ENCODE measurements around the gene CAV1. TPM values are rescaled to one million over a fixed set of nuclear protein-coding genes. Genes with fewer than 3 reads are reported as not detected.

Gene CAV1
- total and polyA plus RNA-seq, 5 donors from 2014 or later: 0.11 to 0.18 TPM; not detected in 3

- H3K4me3 Mint-ChIP-seq: no peak overlapping the region
- DNase-seq (no peak), ATAC-seq (ENCODE audit: low read depth in 2 of 2) (no peak)
- H3K27me3 Mint-ChIP-seq: peaks cover 9% of the 10 kb centered on the region
- Histone ChIP-seq H3K27ac (ENCODE audit: insufficient read depth, low read length, poor library complexity, severe bottlenecking) (no peak overlapping the region), H3K4me3 (ENCODE audit: low read depth, low read length) (no peak overlapping the region), H3K27me3 (ENCODE audit: control insufficient read depth, insufficient read depth, low read length) (peaks cover 2% of the 10 kb centered on the region), H3K36me3 (ENCODE audit: control insufficient read depth, insufficient read depth, low read length) (no peaks in the 10 kb centered on the region), H3K4me1 (ENCODE audit: control insufficient read depth, insufficient read depth, low read length, poor library complexity, severe bottlenecking) (no peaks in the 10 kb centered on the region), H3K9me3 (ENCODE audit: control insufficient read depth in 2 of 2, low read length in 2 of 2) (no peaks in the 10 kb centered on the region)
- H3K4me1 Mint-ChIP-seq: no peaks in the 10 kb centered on the region
- H3K36me3 Mint-ChIP-seq: no peaks in the 10 kb centered on the region
- no peaks in the 10 kb centered on the region for H3K9me3 Mint-ChIP-seq
- H3K27ac Mint-ChIP-seq: no peak overlapping the region
Observed at GRCh38 chr7:116545411-116545993, 20.7 kb downstream of the CAV1 start.

GRCh38 chr7:116546054-116546453 is 21.2 kb downstream of the CAV1 start:
- Histone ChIP-seq H3K4me3 (ENCODE audit: low read depth, low read length) (no peak overlapping the region), H3K36me3 (ENCODE audit: control insufficient read depth, insufficient read depth, low read length) (no peaks in the 10 kb centered on the region), H3K27ac (ENCODE audit: insufficient read depth, low read length, poor library complexity, severe bottlenecking) (no peak overlapping the region), H3K27me3 (ENCODE audit: control insufficient read depth, insufficient read depth, low read length) (peaks cover 2% of the 10 kb centered on the region), H3K9me3 (ENCODE audit: control insufficient read depth in 2 of 2, low read length in 2 of 2) (no peaks in the 10 kb centered on the region), H3K4me1 (ENCODE audit: control insufficient read depth, insufficient read depth, low read length, poor library complexity, severe bottlenecking) (no peaks in the 10 kb centered on the region)
- H3K4me1 Mint-ChIP-seq: no peaks in the 10 kb centered on the region
- peaks cover 9% of the 10 kb centered on the region for H3K27me3 Mint-ChIP-seq
- DNase-seq (no peak), ATAC-seq (ENCODE audit: low read depth in 2 of 2) (no peak)
- H3K9me3 Mint-ChIP-seq: no peaks in the 10 kb centered on the region
- H3K27ac Mint-ChIP-seq: no peak overlapping the region
- no peaks in the 10 kb centered on the region for H3K36me3 Mint-ChIP-seq
- no peak overlapping the region for H3K4me3 Mint-ChIP-seq

GRCh38 chr7:116546916-116547315 is 22.1 kb downstream of the CAV1 start:
- Histone ChIP-seq H3K4me1 (ENCODE audit: control insufficient read depth, insufficient read depth, low read length, poor library complexity, severe bottlenecking) (no peaks in the 10 kb centered on the region), H3K36me3 (ENCODE audit: control insufficient read depth, insufficient read depth, low read length) (no peaks in the 10 kb centered on the region), H3K9me3 (ENCODE audit: control insufficient read depth in 2 of 2, low read length in 2 of 2) (no peaks in the 10 kb centered on the region), H3K4me3 (ENCODE audit: low read depth, low read length) (no peak overlapping the region), H3K27me3 (ENCODE audit: control insufficient read depth, insufficient read depth, low read length) (peaks cover 2% of the 10 kb centered on the region), H3K27ac (ENCODE audit: insufficient read depth, low read length, poor library complexity, severe bottlenecking) (no peak overlapping the region)
- H3K27me3 Mint-ChIP-seq: peaks cover 9% of the 10 kb centered on the region
- no peak for ATAC-seq (ENCODE audit: low read depth in 2 of 2)
- no peaks in the 10 kb centered on the region for H3K36me3 Mint-ChIP-seq
- H3K9me3 Mint-ChIP-seq: no peaks in the 10 kb centered on the region
- H3K4me3 Mint-ChIP-seq: no peak overlapping the region
- no peaks in the 10 kb centered on the region for H3K4me1 Mint-ChIP-seq
- DNase-seq: no peak
- no peak overlapping the region for H3K27ac Mint-ChIP-seq

- no peak for DNase-seq
- no peak for ATAC-seq (ENCODE audit: low read depth in 2 of 2)
- H3K36me3 Mint-ChIP-seq: no peaks in the 10 kb centered on the region
- no peaks in the 10 kb centered on the region for H3K4me1 Mint-ChIP-seq
- Histone ChIP-seq H3K4me3 (ENCODE audit: low read depth, low read length) (no peak overlapping the region), H3K9me3 (ENCODE audit: control insufficient read depth in 2 of 2, low read length in 2 of 2) (no peaks in the 10 kb centered on the region), H3K27me3 (ENCODE audit: control insufficient read depth, insufficient read depth, low read length) (peaks cover 2% of the 10 kb centered on the region), H3K36me3 (ENCODE audit: control insufficient read depth, insufficient read depth, low read length) (no peaks in the 10 kb centered on the region), H3K4me1 (ENCODE audit: control insufficient read depth, insufficient read depth, low read length, poor library complexity, severe bottlenecking) (no peaks in the 10 kb centered on the region), H3K27ac (ENCODE audit: insufficient read depth, low read length, poor library complexity, severe bottlenecking) (no peak overlapping the region)
- peaks cover 0 to 1% (median 0%) of the 10 kb centered on the region in 7 donors for H3K9me3 Mint-ChIP-seq
- no peak overlapping the region for H3K4me3 Mint-ChIP-seq
- H3K27me3 Mint-ChIP-seq: peaks cover 10% of the 10 kb centered on the region
- no peak overlapping the region for H3K27ac Mint-ChIP-seq
Observed at GRCh38 chr7:116547347-116547746, 22.5 kb downstream of the CAV1 start.

GRCh38 chr7:116548506-116548905 is 23.7 kb downstream of the CAV1 start:
- ATAC-seq (ENCODE audit: low read depth in 2 of 2) (no peak), DNase-seq (no peak)
- Histone ChIP-seq H3K9me3 (ENCODE audit: control insufficient read depth in 2 of 2, low read length in 2 of 2) (no peaks in the 10 kb centered on the region), H3K27ac (ENCODE audit: insufficient read depth, low read length, poor library complexity, severe bottlenecking) (no peak overlapping the region), H3K36me3 (ENCODE audit: control insufficient read depth, insufficient read depth, low read length) (no peaks in the 10 kb centered on the region), H3K4me1 (ENCODE audit: control insufficient read depth, insufficient read depth, low read length, poor library complexity, severe bottlenecking) (no peaks in the 10 kb centered on the region), H3K27me3 (ENCODE audit: control insufficient read depth, insufficient read depth, low read length) (peaks cover 2% of the 10 kb centered on the region), H3K4me3 (ENCODE audit: low read depth, low read length) (no peak overlapping the region)
- Mint-ChIP-seq H3K27me3 (peaks cover 15% of the 10 kb centered on the region), H3K36me3 (no peaks in the 10 kb centered on the region), H3K4me3 (no peak overlapping the region), H3K4me1 (no peaks in the 10 kb centered on the region), H3K9me3 (peaks cover 0 to 1% (median 0%) of the 10 kb centered on the region in 7 donors), H3K27ac (no peak overlapping the region)

- no peaks in the 10 kb centered on the region for H3K36me3 Mint-ChIP-seq
- ATAC-seq (ENCODE audit: low read depth in 2 of 2): no peak
Observed at GRCh38 chr7:116549370-116549769, 24.5 kb downstream of the CAV1 start.

GRCh38 chr7:116551692-116552091 is 26.9 kb downstream of the CAV1 start:
- Histone ChIP-seq H3K4me1 (ENCODE audit: control insufficient read depth, insufficient read depth, low read length, poor library complexity, severe bottlenecking) (no peaks in the 10 kb centered on the region), H3K4me3 (ENCODE audit: low read depth, low read length) (no peak overlapping the region), H3K27me3 (ENCODE audit: control insufficient read depth, insufficient read depth, low read length) (peaks cover 2% of the 10 kb centered on the region), H3K36me3 (ENCODE audit: control insufficient read depth, insufficient read depth, low read length) (no peaks in the 10 kb centered on the region), H3K27ac (ENCODE audit: insufficient read depth, low read length, poor library complexity, severe bottlenecking) (no peak overlapping the region), H3K9me3 (ENCODE audit: control insufficient read depth in 2 of 2, low read length in 2 of 2) (no peaks in the 10 kb centered on the region)
- peaks cover 26% of the 10 kb centered on the region for H3K27me3 Mint-ChIP-seq
- H3K4me3 Mint-ChIP-seq: no peak overlapping the region
- DNase-seq (no peak), ATAC-seq (ENCODE audit: low read depth in 2 of 2) (no peak)
- no peaks in the 10 kb centered on the region for H3K4me1 Mint-ChIP-seq
- H3K27ac Mint-ChIP-seq: no peak overlapping the region
- H3K9me3 Mint-ChIP-seq: peaks cover 0 to 1% (median 0%) of the 10 kb centered on the region in 7 donors
- H3K36me3 Mint-ChIP-seq: no peaks in the 10 kb centered on the region

More at GRCh38 chr7:116549370-116549769, 24.5 kb downstream of the CAV1 start:
- Histone ChIP-seq H3K9me3 (ENCODE audit: control insufficient read depth in 2 of 2, low read length in 2 of 2) (no peaks in the 10 kb centered on the region), H3K4me1 (ENCODE audit: control insufficient read depth, insufficient read depth, low read length, poor library complexity, severe bottlenecking) (no peaks in the 10 kb centered on the region), H3K4me3 (ENCODE audit: low read depth, low read length) (no peak overlapping the region), H3K36me3 (ENCODE audit: control insufficient read depth, insufficient read depth, low read length) (no peaks in the 10 kb centered on the region), H3K27ac (ENCODE audit: insufficient read depth, low read length, poor library complexity, severe bottlenecking) (no peak overlapping the region), H3K27me3 (ENCODE audit: control insufficient read depth, insufficient read depth, low read length) (peaks cover 2% of the 10 kb centered on the region)
- H3K27ac Mint-ChIP-seq: no peak overlapping the region
- no peaks in the 10 kb centered on the region for H3K4me1 Mint-ChIP-seq
- H3K27me3 Mint-ChIP-seq: peaks cover 19% of the 10 kb centered on the region
- no peak for DNase-seq
- peaks cover 0 to 1% (median 0%) of the 10 kb centered on the region in 7 donors for H3K9me3 Mint-ChIP-seq
- H3K4me3 Mint-ChIP-seq: no peak overlapping the region

- Histone ChIP-seq H3K9me3 (ENCODE audit: control insufficient read depth in 2 of 2, low read length in 2 of 2) (no peaks in the 10 kb centered on the region), H3K27me3 (ENCODE audit: control insufficient read depth, insufficient read depth, low read length) (peaks cover 2% of the 10 kb centered on the region), H3K27ac (ENCODE audit: insufficient read depth, low read length, poor library complexity, severe bottlenecking) (no peak overlapping the region), H3K4me3 (ENCODE audit: low read depth, low read length) (no peak overlapping the region), H3K4me1 (ENCODE audit: control insufficient read depth, insufficient read depth, low read length, poor library complexity, severe bottlenecking) (no peaks in the 10 kb centered on the region), H3K36me3 (ENCODE audit: control insufficient read depth, insufficient read depth, low read length) (no peaks in the 10 kb centered on the region)
- ATAC-seq (ENCODE audit: low read depth in 2 of 2) (no peak), DNase-seq (no peak)
- H3K27ac Mint-ChIP-seq: no peak overlapping the region
- H3K9me3 Mint-ChIP-seq: peaks cover 0 to 1% (median 0%) of the 10 kb centered on the region in 7 donors
- no peaks in the 10 kb centered on the region for H3K36me3 Mint-ChIP-seq
- H3K4me1 Mint-ChIP-seq: no peaks in the 10 kb centered on the region
- H3K4me3 Mint-ChIP-seq: no peak overlapping the region
- H3K27me3 Mint-ChIP-seq: peaks cover 28% of the 10 kb centered on the region
Observed at GRCh38 chr7:116552602-116553001, 27.8 kb downstream of the CAV1 start.
